Measurements from ENCODE around the gene SH3PXD2B.

The SH3PXD2B gene

GRCh38 chr5:172417130-172417841, 37.0 kb downstream of the SH3PXD2B start:
- DNase-seq (ENCODE audit: extremely low read depth, low read depth), result no peak
- TF ChIP-seq, protein P1, sequence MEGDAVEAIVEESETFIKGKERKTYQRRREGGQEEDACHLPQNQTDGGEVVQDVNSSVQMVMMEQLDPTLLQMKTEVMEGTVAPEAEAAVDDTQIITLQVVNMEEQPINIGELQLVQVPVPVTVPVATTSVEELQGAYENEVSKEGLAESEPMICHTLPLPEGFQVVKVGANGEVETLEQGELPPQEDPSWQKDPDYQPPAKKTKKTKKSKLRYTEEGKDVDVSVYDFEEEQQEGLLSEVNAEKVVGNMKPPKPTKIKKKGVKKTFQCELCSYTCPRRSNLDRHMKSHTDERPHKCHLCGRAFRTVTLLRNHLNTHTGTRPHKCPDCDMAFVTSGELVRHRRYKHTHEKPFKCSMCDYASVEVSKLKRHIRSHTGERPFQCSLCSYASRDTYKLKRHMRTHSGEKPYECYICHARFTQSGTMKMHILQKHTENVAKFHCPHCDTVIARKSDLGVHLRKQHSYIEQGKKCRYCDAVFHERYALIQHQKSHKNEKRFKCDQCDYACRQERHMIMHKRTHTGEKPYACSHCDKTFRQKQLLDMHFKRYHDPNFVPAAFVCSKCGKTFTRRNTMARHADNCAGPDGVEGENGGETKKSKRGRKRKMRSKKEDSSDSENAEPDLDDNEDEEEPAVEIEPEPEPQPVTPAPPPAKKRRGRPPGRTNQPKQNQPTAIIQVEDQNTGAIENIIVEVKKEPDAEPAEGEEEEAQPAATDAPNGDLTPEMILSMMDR (IDR thresholded peaks at IDR 0.05; ENCODE audit: low read depth, low read length), result no peak

DNA sequence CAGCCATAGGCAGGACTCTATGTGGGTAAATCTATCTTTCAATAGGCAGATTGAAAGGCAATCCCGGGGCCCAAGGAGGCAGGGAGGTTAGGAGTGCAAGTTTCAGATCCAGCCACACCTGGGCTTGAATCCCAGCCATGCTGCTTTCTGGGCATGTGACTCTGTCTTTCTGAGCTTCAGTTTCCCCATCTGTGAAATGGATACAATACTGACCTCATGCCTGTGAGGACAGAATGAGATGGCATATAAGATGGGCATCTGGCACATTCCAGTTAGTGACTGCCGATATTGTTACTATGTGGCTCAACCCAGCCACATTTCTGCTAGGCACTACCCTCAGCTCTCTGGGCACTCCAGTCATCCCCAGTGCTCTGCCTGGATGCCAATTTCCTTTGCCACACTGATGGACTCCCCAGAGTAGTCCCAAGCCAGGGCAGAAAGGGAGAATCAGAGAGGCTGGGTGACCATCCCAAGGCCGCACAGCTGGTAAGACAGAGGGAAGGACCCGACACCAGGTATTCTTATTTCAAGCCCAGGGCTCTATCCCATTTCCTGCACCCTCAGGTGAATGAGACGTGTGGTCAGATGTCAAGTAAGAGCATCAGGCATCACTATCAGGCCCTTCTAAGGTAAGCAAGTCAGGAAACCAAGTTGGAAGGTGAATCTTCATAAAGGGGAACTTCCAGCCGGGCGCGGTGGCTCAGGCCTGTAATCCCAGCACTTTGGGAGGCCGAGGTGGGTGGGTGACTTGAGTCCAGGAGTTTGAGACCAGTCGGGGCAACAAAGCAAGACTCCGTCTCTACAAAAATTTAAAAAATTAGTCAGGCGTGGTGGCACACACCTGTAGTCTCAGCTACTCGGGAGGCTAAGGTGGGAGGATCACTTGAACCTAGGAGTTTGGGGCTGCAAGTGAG, 38.7 kb downstream of the SH3PXD2B start:
- DNase-seq (ENCODE audit: extremely low read depth, low read depth), result no peak
- TF ChIP-seq, protein P1 (IDR thresholded peaks at IDR 0.05; ENCODE audit: low read depth, low read length), result no peak

DNA sequence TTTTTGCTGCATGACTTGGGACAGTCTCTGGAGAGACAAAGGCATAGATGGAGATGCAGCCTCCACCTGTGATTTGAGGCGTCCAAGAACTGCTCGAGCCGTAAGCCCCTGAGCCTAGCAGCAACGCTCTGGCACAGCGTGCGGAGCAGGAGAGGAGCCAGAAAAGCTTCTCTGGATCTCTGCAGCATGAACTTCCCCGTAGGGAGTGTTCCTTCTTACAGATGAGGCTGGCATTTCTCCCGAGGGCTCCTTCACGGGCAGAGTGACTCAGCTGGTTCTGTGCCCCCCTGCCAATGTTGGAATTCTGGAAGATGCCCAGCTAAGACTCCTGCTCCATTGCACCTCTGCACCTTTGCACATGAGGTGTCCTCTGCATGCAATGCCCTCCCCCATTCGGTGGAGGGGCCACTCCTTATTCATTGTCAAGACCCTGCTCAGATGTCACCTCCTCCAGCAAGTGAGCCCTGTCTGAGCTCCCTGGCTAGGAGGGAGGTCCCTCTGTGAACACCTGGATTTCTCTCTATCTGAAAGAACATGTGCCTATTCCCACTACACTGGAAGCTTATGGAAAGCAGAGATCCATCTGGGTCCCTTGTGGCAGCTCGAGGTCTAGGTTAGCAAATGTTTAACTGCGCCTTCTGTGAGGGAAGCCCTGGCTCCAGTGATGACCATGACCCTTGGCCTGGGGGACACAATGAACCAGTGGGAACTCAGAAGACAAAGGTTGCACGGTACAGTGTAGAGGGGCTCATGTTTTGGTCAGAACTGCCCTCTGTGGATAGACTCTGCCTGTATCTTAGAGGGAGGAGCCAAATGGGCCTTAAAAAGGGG, 39.6 kb downstream of the SH3PXD2B start:
- TF ChIP-seq, protein P1 (IDR thresholded peaks at IDR 0.05; ENCODE audit: low read depth, low read length), result no peak
- no peak for DNase-seq (ENCODE audit: extremely low read depth, low read depth)

- TF ChIP-seq, protein P1 (IDR thresholded peaks at IDR 0.05; ENCODE audit: low read depth, low read length), result no peak
- DNase-seq (ENCODE audit: extremely low read depth, low read depth), result no peak
These were observed 40.6 kb downstream of the SH3PXD2B start for GRCh38 chr5:172413601-172414171.

GRCh38 chr5:172412724-172413286, 41.5 kb downstream of the SH3PXD2B start:
- DNase-seq (ENCODE audit: extremely low read depth, low read depth), result peak; percentile 97
- TF ChIP-seq, protein P1 (IDR thresholded peaks at IDR 0.05; ENCODE audit: low read depth, low read length), result no peak

GRCh38 chr5:172411484-172412072, 42.7 kb downstream of the SH3PXD2B start:
- TF ChIP-seq, protein P1 (IDR thresholded peaks at IDR 0.05; ENCODE audit: low read depth, low read length), result no peak
- no peak for DNase-seq (ENCODE audit: extremely low read depth, low read depth)
